Erythroblast (primary cell): ENCODE results near the gene PSTK.

ENCODE experiments used
- DNase-seq, 2 experiments: peaks; one replicate each; lab custom pipeline; 2025; lab: John Stamatoyannopoulos, UW
- GATA1 ChIP-seq: IDR thresholded peaks from 2 replicates; pipeline ENCODE4 v1.6.1; 2011; ENCODE audit warnings: low read depth, mild to moderate bottlenecking, control low read depth, low read length, moderate library complexity
- POLR2A ChIP-seq: IDR thresholded peaks from 2 replicates; pipeline ENCODE4 v1.6.1; 2011; ENCODE audit warnings: mild to moderate bottlenecking, low read length

The PSTK gene

GRCh38 chr10:122968698-122969097, 11.5 kb upstream of the PSTK start:
- no peak for TF ChIP-seq GATA1
- TF ChIP-seq POLR2A: no peak

DNA sequence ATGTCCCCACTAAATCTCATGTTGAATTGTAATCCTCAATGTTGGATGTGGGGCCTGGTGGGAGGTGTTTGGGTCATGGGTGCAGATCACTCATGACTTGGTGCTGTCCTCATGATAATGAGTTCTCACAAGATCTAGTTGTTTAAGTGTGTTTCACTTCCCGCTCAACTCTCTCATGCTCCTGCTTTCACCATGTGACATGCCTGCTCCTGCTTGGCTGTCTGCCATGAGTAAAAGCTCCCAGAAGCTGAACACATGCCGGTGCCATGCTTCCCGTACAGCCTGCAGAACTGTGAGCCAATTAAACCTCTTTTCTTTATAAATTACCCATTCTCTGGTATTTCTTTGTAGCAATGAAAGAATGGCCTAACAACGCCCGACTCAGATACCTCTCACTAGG, 6.2 kb upstream of the PSTK start:
- no peak for DNase-seq
- TF ChIP-seq GATA1: no peak
- no peak for TF ChIP-seq POLR2A

More at GRCh38 chr10:122968698-122969097, 11.5 kb upstream of the PSTK start:
- DNase-seq: no peak

- TF ChIP-seq POLR2A (no peak), GATA1 (no peak)
- DNase-seq: no peak
Measured at GRCh38 chr10:122974543-122975064, 5.6 kb upstream of the PSTK start.

DNA sequence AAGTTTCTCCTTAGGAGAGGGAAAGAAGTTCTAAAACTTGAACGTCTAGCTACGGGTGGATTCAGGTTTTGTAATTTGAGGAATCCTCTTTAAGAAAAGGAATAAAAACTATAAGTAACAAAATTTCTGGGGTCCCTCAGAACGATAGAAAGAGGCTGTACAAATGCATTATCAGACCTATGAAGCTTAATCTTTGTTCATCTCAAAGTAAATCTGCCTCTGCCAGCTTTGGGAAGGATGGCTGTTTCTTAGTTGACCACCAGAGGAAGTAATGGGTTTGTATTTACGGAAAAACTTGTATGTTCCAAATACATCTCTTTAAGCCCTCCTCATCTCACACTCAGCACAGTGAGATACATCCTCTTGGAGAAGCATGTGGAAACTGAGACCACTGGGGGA, 864 bp downstream of the PSTK start:
- TF ChIP-seq POLR2A: no peak
- DNase-seq: peak; percentile 54 to 69

GRCh38 chr10:122983898-122984297, 3.7 kb downstream of the PSTK start:
- DNase-seq: no peak
- TF ChIP-seq GATA1 (no peak), POLR2A (no peak)

- no peak for TF ChIP-seq GATA1
- DNase-seq: no peak
Measured at GRCh38 chr10:122984708-122985107, 4.5 kb downstream of the PSTK start.

- no peak for TF ChIP-seq POLR2A
- no peak for TF ChIP-seq GATA1
- DNase-seq: no peak
Measured at GRCh38 chr10:122986335-122986734, 6.1 kb downstream of the PSTK start.

DNA sequence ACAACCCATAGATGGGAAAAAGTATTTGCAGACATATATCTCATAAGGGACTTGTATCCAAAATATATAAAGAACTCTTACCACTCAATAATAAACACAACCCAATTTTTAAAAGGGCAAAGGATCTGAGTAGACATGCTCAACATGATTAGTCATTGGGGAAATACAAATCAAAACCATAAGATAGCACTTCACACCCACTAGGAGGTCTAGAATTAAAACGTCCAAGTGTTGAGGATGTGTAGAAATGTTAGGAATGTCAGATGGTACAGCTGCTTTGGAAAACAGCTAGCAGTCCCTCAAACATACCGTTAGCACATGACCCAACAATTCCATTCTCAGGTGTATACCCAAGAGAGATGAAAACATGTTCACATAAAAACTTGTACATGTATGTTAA, 8.3 kb downstream of the PSTK start:
- no peak for TF ChIP-seq GATA1
- no peak for TF ChIP-seq POLR2A
- no peak for DNase-seq

- no peak for DNase-seq
- TF ChIP-seq POLR2A (no peak), GATA1 (no peak)
Measured at GRCh38 chr10:122990278-122990677, 10.1 kb downstream of the PSTK start.

DNA sequence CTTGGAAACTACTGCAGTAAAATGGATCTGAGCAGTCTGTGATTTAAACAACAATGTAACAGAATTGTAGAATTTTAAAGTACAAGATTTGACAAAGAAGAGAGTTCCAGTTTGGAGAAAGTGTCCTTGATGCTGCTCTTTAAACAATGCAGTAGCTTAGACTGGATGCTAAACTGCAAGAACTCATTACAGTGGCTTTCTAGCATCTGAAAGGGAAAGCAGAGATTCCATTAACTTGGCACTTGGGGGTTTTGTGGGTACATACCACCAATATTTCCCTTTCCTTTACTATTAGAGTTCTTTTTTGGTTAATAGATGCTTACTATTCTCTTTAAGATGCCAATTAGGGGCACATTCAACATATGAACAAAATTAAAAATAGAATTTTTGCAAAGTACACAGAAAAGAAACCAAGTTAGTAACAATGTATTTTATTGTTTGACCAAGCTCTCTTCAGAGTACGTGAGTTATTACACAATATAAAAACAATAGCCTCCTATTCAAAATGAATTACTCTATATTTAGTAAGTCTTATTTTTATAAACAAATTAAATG, 11.9 kb downstream of the PSTK start:
- TF ChIP-seq POLR2A (no peak), GATA1 (no peak)
- DNase-seq: no peak

- DNase-seq: no peak
- no peak for TF ChIP-seq GATA1
- no peak for TF ChIP-seq POLR2A
Measured at GRCh38 chr10:122993797-122994336, 13.7 kb downstream of the PSTK start.

DNA sequence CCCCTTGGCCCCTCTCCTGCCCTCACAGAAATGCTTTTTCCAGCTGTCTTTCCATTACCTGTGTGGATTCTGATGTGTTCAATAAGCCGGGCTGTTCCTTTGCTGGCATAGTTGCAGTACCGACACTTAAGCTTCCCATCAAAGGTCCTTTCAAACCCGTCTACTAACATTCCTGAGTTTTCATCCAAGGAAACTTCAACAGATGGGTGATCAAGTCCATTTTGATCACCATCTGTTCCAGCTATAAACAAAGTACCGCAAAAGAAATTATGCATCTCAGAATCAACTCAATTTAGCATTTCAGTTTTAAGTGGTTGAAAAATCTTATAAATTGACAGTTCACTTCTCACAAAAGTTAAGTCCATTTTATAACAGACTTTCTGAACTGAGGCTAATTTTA, 15.7 kb downstream of the PSTK start:
- TF ChIP-seq POLR2A: no peak
- TF ChIP-seq GATA1: no peak
- no peak for DNase-seq

GRCh38 chr10:122997864-122998263, 17.7 kb downstream of the PSTK start:
- no peak for TF ChIP-seq GATA1
- TF ChIP-seq POLR2A: no peak
- DNase-seq: no peak

GRCh38 chr10:122998360-122998917, 18.2 kb downstream of the PSTK start:
- TF ChIP-seq POLR2A (no peak), GATA1 (no peak)
- DNase-seq: no peak

GRCh38 chr10:122998934-122999333, 18.7 kb downstream of the PSTK start:
- DNase-seq: no peak
- no peak for TF ChIP-seq POLR2A
- TF ChIP-seq GATA1: no peak

DNA sequence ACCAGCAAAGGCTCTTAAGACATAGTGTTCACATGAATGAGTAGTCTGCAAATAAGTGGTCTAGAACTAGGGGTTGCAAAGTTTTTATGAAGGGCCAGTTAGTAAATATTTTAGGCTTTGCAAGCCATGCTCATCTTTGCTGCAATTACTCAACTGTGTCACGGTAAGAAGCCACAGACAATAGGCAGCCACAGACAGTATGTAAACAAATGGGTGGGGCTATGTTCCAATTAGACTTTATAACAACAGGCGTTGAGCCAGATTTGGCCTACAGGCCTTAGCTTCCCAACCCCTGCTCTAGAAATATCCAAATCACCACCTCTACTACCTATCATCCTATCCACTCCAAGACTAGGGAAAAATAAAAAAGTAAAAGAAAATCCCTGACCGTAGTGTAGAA, 19.1 kb downstream of the PSTK start:
- no peak for TF ChIP-seq GATA1
- TF ChIP-seq POLR2A: no peak
- no peak for DNase-seq
